GM04504 (cell line): ENCODE data around the gene HOXA7.

ENCODE experiments used
- DNase-seq: peaks from one replicate; pipeline ENCODE4 v3.0.0-alpha.2; 2012; ENCODE audit warnings: low read depth

HOXA7 gene

DNA sequence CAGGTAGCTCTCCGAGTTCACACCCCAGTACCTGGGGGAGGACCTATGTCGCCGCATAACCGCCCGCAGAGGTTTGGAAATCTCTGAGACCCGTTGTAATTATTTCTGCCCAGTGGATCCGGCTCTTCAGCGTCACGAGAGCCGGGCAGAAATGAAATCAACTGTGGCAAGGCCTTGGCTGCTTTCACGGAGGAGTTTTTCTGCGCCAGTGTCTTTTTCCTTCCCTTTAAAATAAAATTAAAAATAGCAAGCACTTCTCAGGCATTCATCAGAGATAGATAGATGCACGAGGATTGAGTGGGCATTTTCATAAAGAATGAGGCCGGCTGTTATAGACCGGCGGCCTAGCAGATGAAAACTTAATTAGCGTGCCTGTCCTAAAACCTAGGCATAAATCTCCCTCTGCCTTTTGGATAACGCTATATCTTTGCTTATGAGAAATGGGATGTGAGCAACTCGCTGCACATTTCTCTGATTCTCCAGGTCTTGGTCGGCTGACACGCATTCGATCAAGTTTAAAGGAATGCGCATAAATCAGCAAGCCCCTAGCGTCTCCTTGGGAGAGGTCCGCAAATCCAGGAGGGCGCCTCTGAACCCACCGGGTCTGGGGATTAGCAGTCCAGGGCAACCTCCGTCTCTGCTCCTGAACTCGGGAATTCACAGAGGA lies 37.0 kb upstream of the HOXA7 start:
- no peak for DNase-seq

DNA sequence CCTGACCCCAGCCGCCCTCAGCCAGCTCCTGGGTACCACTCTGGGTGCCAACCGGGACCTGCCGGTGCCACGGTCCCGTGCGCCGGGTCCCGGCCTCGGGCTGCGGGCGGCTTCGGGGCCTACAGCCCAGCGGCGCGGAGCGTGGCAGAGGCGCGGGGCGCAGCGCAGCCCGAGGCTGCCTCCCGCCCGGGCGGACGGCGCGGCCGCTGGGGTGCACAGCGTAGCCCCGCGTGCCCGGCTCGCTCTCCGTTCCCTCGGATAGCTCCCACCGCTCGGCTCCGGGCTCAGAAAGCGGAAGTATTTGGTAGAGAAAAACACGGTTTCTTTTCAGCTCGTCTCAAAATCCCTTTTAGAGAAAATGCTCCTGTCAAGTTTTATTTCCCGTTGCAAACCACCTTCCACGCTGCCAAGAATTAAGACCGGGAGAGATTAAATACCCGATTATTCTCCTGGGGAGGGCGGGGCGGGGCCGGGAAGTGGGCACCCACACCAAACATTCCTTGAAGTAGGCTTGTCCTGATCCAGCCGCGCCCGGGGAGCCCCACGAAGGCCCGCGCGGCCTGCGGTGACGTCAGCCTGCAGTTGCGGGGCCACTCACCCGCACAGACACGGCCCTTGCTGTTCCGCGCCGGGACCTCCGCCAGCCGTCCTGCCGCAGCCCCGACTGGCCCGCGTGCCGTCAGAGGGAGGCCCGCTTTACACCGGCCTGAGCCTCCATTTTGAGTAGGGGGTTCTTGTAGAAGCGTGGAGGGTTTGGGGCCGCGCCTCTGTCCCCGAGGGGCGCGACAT lies 36.3 kb upstream of the HOXA7 start:
- DNase-seq, result no peak

DNA sequence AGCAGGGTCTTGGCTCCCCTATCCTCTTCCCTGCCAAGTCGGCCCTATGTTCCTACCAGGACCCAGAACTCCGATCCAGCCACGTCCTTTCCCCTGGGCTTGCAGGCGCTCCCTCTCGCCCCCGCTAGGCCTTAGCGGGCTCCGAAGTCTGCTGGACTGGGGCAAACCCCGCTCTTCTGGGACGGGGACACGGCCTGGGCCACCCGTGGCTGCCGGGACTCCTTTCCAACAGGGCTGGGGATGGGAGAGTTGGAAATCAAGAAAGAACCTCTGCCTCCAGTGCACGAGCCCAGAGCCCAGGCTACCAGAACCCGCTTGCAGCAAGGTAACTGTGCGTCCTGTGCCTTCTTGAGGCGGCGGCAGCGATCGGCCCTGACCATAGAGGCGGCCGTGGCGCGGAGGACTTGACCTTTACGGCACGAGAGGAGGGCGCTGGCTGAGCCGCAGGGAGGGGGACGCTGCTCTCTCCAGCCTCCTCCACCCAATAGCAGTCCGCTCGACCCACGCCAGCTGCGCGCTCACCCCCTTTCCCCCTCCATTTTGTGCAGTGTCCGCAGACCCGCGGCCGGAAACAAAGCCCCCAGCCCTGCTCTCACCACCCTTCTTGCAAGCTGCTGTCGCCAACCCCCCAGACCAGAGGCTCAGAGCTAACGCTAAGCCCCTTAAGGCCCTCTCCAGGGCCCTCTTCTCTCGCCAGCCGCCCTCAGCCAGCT lies 35.5 kb upstream of the HOXA7 start:
- no peak for DNase-seq

DNA sequence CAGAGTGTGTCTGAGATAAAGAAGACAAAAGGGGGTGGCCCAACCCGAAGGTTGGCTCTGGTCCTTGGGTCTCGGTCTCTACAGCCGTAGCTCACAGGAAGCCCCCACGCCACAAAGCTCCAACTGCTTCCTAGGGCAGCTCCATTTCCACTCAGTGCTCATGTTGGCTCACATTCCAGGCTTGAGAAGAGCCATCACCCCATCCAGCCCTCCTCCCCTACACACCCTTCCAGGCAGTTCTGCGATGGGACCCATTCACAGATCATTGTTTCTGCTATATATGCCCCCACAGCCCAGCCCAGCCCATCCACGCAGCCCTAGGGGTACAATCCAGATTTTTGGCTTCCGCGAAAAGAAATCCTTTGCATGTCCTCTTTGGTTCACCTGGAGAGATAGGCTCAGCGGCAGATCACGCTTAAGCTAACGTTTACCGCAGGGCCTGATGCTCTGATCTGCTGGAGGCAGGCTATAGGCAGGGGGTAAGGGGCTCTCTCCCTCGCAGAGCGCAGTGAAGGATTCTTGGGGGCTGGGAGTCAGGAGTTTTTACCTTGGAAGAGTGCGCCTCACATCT lies 34.8 kb upstream of the HOXA7 start:
- DNase-seq, result no peak

DNA sequence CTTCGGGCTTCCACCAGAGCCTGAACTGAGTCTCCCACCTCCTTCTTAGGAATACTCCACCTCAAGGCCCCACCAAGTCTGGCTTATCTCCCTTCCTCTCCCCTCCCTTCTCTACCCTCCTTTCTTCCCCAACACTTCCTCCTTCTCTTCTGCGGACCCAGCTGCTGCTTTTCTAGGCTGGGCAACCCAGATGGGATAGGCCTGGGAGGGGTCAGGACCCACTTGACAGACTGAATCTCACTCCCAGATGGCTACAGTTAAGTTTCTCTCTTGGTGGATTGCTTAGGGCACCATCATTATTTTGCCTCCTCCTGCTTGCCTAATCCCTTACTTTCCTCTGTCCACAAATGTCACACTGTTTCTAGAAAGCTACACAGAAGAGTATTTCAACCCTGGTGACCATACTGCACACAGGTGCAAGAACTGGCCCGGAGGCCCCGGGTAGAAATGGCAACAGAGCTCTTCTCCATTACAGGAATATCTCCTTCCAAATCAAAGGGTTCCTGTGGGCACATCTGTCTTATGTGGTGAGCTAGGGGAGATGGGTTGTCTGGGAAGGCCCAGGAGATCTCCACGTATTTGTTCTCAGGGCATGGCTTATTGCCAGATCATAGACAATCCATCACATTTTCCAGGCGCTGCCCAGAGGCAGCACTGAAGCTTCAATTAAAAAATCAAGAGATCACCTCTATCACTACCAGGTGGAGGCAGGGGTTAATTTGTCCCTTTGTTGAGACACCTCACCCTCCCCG lies 33.7 kb upstream of the HOXA7 start:
- DNase-seq, result no peak

DNA sequence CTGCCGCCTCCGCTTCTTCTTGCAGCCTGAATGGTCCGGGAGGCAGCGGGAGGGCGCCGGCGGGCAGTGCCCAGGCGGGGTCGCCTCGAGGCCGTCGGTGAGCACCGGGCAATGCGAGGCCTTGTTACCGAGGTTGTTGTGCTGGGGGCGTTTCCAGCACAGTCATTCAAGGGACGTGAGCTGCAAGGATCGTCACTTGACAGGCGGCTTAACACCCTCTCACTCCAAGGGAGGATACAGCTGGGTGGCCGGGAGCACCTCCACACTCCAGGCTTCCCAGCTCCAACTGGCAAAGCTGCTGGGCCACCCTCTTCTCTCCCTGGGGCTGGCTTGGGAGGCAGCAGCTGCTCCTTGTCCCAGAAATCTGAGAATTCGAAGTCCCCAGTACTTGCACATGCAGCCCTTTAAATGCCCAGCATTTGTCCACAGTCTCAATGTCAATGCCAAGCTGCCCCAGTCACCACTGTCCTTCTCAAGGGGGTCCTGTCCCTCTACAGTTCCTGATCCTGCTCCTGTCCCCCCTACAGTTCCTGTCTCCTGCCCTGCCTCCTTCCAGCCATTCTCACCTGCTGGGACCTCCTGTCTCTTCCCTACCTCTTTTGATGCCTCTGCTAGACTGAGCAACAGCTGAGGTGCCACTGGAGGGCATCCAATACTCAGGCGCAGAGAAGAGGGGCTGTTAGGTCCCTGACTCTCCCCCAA lies 33.0 kb upstream of the HOXA7 start:
- peak; percentile 46 for DNase-seq

DNA sequence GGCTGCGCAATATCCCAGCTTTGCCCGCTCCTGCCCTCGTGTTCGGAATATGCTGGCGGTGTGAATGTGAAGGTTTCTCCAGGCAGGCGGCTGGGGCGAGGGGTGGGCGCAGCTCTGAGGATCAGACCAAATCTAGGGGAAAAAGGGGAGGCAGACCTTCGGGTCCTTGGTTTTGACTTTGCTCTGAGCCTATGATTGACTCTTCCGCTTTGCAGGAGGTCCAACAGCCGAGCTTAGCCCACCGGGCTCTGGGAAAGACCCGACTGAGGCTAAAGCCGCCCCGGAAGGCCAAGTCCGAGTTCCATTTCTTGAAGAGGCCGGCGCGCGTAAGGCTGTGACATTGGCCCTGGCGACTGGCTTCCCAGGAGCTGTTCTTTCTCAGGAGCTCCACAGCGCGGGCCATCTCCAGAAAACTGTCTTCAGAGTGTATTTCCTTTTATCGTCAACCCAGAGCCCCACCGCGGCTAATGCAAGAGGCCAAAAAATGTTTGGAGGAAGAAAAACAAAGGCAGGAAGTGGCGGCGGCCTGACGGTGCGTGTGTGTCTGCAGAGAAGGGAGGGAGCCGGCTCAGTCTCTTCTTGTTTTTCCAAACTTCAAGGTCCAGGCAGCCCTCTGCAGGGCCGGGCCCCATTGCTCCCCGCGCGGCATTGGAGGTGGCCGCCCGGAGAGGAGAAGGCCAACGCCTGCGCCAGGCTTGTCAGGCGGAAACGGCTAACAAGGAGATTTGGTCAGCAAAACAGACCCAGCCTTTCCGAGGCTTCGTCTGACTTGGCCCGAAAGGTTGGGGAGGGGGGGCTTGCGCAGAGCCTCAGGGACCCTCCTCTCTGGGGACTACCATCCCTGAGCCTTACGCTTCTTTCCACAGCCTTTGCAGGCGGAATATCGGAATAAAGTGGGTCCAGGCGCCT lies 32.2 kb upstream of the HOXA7 start:
- peak; percentile 27 for DNase-seq

DNA sequence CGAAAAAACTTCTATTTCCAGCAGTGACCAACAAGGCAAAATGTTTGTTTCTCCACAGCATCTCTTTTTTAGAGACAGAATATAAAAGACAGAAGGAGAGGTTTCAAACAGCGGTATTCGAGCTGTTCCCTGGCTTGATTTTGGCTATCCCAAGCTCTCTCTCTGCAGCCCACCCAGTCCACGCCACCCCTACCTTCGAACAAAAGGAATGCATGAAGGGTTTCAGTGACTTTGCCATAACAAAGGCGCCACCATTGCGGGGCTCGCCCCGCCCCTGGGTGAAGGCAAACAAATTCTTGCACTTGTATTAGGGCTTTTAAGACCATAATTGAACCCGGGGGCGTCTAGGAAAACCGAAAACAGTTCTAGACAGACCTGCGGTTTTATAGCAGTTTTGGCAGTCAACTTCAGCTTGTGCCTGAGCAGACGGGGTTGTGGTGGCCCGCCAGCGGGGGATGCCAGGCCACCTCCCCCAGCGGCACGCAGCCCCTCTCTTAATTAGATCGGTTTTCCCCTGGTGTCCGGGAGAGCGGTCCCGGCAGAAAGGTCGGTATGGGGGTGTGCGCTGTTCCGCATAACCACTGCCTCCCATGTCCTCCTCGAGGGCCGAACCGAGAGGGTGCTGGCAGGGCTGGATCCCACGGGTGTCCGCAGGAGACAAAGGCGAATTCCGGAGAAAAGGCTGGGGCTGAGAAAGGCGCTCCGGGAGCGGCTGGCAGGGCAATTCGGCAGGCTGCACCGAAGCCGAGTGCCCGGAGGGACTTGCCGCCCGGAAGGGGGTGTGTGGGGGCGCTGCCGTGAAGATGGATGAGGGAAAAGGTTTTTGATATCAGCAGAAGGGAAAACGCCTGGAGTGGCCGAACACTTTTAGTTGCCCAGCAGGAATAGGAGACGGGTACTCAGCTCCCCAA lies 31.3 kb upstream of the HOXA7 start:
- DNase-seq, result peak; percentile 13

DNA sequence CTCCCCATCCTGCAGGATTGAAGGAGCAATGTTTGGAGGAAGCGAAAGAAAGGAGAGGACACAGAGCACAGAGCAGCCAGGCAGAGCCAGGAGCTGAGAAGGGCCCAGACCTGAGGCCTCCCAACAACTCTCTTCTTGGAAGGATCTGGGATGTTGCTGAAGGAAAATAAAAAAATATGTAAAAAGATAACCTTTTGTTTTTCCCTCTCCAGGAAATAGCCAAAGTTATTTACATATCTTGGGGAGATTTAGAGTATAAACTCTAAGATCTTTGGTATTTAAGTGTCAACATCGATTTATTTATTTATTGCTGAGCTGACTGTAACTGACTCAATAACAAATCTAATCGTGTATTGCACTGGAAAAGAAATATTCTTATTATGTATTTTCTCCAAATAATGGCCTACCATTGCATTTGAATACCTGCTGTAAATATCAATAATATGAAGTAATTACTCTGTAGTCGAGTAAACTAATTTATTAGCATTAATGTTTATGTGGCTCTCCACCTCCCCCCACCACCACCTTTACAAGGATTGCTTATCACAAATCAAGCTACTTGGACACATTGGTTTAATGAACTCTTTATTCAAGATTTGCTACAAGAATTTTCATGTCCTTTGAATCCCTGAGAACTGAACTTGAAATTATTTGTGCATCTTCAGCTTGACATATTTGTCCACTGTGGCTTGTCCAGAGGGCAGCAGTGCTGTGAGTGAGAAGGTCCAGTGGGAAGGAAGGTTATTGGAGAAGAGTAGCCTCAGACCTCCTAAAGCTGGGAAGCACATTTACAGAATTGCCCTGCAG lies 30.4 kb upstream of the HOXA7 start:
- peak; percentile 22 for DNase-seq

DNA sequence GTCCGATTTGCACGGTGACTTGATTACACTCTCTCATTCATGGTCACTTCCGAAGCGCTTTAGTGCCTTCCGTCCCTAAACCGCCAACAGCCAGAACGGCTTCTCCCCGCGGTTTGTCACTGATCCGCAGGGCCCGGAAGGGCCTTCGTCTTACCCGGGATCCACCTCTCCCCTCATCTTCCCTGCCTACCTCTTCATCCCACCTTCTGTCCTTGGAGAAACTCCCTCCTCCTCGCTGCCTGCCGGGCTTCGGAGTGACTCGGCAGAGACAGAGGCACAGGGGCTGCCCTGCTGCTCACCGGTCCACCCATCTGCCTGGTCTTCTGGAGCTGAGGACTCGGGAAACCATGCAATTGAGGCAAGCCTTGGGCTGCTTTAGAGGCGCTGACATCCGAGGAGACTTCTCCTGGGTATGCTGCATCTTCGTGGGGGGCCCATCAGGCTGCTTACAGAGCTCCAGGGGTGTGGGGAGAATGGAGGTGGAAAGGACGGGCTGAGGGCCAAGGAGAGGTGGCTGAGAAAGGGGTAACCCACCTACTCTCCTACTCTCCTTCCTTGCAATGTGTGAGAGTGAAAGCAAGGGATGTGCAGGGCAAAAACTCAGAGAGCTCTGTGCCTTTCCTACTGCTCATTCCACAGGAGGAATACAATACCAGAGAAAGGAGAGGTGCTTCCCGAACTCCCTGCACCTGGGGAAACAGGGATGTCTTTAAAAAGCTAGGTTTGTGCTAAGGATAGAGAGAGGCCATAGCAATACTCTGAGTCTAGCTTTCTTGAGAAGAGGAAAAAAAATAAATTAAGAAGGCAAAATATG lies 29.6 kb upstream of the HOXA7 start:
- DNase-seq, result peak; percentile 17

DNA sequence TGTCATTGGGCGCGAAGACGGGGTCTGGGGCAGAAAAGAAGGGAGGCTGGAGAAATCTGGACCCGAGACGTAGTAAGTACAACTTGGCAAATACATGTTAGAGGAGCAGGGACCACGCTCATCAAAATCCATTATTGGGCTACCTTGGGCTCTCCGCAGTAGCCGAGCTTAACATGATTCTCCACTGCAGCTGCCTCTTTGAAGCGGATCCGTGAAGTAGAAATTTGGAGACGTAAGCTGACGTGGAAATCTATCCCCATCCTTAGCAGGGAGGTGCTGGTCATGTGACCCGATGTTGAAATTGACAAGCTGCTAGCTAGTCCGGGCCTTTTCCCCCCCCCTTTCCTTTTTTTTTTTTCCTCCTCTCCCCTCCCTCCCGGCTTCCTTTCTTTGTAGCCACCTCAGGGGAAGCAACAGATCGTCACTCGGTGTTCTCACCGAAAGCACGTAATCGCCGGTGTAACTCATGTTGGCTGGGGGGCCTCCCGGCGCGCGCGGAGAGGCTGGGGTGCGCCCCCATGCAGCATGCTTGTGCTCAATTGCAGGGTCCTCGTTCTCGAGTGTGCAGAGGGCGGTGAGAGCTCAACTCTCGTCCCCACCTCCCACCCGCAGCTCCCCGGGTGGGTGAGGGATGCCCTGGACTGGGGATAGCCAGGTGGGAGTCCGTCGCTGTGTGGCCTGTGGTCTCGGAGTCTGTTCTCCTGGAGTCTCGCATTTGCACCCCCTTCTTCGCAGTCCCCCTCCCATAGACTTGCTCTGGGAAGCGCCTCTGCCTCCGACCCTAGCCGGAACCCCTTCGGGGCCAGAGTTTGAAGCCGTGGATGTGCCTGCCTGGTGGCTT lies 28.8 kb upstream of the HOXA7 start, which contains the start of gene HOXA11:
Gene HOXA11 (minus strand): TSS at position 220 of the 841 bp plus-strand sequence. CDS start 88 bp downstream, at position 132.
- DNase-seq, result peak; percentile 94

DNA sequence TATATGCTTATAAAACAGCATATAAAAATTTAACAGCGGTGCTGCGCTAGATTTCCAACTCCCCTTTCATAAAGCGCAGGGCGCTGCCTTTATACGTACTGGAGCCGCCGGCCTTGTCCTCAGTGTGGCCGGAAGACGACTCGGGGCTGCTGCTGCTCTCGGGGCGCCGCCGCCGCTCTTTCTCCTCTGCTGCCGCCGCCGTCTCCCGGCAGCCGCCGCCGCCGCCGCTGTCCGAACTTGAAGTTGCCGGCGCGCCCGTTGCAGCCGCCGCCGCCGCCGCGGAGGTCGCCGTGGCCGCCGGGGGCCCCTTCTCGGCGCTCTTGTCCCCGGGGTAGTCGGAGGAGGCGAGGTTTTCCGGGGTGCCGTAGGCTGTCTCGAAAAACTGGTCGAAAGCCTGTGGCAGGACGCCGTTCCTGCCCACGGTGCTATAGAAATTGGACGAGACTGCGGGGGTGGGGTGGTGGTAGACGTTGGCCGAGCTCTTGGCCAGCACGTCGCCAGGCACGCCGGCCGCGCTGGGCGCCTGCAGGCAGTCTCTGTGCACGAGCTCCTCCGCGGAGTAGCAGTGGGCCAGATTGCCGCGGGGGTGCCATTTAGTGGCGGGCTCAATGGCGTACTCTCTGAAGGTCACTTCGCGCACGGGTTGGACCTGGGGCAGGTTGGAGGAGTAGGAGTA lies 28.0 kb upstream of the HOXA7 start:
- peak; percentile 8 for DNase-seq

DNA sequence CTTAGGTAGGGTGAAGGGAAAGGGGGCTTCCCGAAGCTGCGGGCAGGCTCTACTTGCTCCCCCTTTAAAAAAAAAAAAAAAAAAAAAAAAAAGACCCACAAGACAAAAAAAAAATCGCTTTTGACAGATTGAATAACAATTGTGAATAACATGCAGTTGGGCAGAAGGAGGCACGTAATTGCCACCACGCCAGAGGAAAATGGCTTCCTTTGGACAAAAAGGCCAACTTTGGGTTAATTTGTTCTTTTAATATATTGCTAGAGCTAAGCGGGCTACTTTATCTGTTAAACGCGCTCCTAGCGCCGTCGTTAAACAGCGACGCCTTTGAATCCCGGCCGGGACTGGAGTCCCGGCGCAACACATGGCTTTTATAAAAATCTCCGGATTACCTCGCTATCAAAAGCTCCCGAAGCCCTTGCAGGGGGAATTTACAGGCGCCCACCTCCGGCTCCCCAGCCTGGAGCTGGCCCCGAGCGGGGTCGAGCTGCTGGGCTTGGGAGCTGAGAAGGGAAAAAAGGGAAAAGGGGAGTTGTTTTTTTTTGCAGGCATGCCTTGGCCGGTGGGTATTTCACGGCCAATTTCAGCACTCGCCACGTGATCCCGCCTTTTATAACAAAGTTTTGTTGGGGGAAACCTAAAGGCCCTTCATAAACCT lies 27.3 kb upstream of the HOXA7 start:
- no peak for DNase-seq

DNA sequence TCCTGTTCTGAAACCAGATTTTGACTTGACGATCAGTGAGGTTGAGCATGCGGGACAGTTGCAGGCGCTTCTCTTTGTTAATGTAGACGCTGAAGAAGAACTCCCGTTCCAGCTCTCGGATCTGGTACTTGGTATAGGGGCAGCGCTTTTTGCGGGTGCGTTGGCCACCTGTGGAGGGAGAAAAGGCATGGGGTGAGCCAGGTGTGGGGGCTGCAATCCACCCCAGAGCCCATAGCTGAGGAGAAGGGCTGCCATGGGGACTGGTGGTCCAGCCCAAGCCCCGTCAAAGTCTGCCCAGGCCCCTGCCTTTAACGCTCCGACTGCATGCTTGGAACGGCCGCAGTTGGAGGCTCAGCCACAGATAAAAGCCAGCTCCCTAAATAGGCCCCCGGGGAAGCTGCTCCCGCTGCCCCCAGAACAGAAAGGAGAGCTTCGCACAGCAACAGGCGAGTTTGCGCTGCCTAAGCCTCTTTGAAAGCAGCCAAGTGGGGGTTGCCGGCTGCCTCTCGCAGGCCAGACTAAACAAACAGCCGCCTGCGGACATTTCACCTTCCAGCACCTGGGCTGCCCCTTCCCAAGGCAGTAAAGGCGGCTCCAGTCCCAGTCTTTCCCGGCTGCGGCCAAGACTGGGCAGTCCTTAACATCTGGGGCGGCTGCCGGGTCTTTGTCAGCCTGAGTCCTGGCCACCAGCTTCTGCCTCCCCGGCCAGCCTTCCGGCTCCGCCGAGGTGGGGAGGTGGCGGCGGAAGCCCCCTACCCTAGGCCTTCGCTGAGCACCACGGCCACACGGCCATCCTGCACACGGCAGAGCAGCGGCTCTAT lies 26.6 kb upstream of the HOXA7 start:
- DNase-seq, result no peak
